IMR-90 (cell line): ENCODE measurements around the gene A3GALT2. TPM values are rescaled to one million over a fixed set of nuclear protein-coding genes. Genes with fewer than 3 reads are reported as not detected.

Experiments
- ATAC-seq: fragments of 200-7000 bp; cut with Tn5 transposase; 2 replicates; pipeline ENCODE4 v1.9.1; 2020; ENCODE audit warnings: low read depth, mild to moderate bottlenecking, moderate library complexity
- BruUV-seq: library from RNA; stranded (reverse); fragments of 400-500 nt; replicated peaks from 2 replicates; lab custom pipeline; 2021; lab: Mats Ljungman, UMichigan
- CTCF ChIA-PET: fragments of 300-600 bp; formaldehyde crosslinking; extraction: SDS; loops from one replicate; lab custom pipeline; 2021; ENCODE audit warnings: antibody characterized with exemption; lab: Yijun Ruan, JAX
- POLR2A ChIA-PET: fragments of 300-600 bp; sonication (Branson Sonifier 250); formaldehyde crosslinking; loops from one replicate; lab custom pipeline; 2022; ENCODE audit warnings: antibody characterized with exemption; ENCODE audit not compliant: unreplicated experiment; lab: Charles Lee
- DNase-seq: peaks from one replicate; pipeline ENCODE4 v3.0.0; 2013
- H2AFZ ChIP-seq: replicated peaks from 2 replicates; pipeline ENCODE3; 2013; ENCODE audit warnings: low read length, mild to moderate bottlenecking; ENCODE audit not compliant: poor library complexity
- H2AK5ac ChIP-seq: 2 replicates; pipeline ENCODE4 v1.6.1; 2013; ENCODE audit warnings: low read depth, low read length, inconsistent platforms
- H2AK9ac ChIP-seq: replicated peaks from 2 replicates; pipeline ENCODE3; 2013; ENCODE audit warnings: mild to moderate bottlenecking, low read depth, low read length, moderate library complexity; ENCODE audit not compliant: poor library complexity
- H2BK120ac ChIP-seq: 2 replicates; pipeline ENCODE4 v1.6.1; 2013; ENCODE audit warnings: low read depth, low read length, inconsistent platforms
- H2BK15ac ChIP-seq: 3 replicates; pipeline ENCODE4 v1.6.1; 2013; ENCODE audit warnings: low read depth, low read length, inconsistent platforms
- H2BK20ac ChIP-seq: 2 replicates; pipeline ENCODE4 v1.6.1; 2013; ENCODE audit warnings: low read depth, mild to moderate bottlenecking, inconsistent platforms, low read length, moderate library complexity
- H2BK5ac ChIP-seq: 2 replicates; pipeline ENCODE4 v1.6.1; 2013; ENCODE audit warnings: mild to moderate bottlenecking, low read depth, low read length, inconsistent platforms; ENCODE audit not compliant: poor library complexity, severe bottlenecking
- H3K14ac ChIP-seq: replicated peaks from 2 replicates; pipeline ENCODE4 v1.6.1; 2013; ENCODE audit warnings: low read depth, low read length, inconsistent platforms
- H3K18ac ChIP-seq: 2 replicates; pipeline ENCODE4 v1.6.1; 2013; ENCODE audit warnings: low read depth, low read length, control low read depth
- H3K23ac ChIP-seq: 2 replicates; pipeline ENCODE4 v1.6.1; 2013; ENCODE audit warnings: low read depth, low read length, inconsistent platforms
- H3K27ac ChIP-seq: 2 replicates; pipeline ENCODE4 v1.5.1; 2013; ENCODE audit warnings: mild to moderate bottlenecking, control low read depth, low read length; ENCODE audit not compliant: insufficient read depth
- H3K27me3 ChIP-seq: 2 replicates; pipeline ENCODE4 v1.6.1; 2013; ENCODE audit warnings: low read length; ENCODE audit not compliant: control insufficient read depth, insufficient read depth
- H3K36me3 ChIP-seq: 2 replicates; pipeline ENCODE4 v1.6.1; 2013; ENCODE audit warnings: low read length, mixed read lengths; ENCODE audit not compliant: control insufficient read depth, insufficient read depth
- H3K4ac ChIP-seq: 2 replicates; pipeline ENCODE4 v1.6.1; 2013; ENCODE audit warnings: low read depth, low read length, inconsistent platforms
- H3K4me1 ChIP-seq: 2 replicates; pipeline ENCODE4 v1.6.1; 2013; ENCODE audit warnings: low read length, mixed read lengths; ENCODE audit not compliant: control insufficient read depth, insufficient read depth
- H3K4me2 ChIP-seq: 2 replicates; pipeline ENCODE4 v1.6.1; 2013; ENCODE audit warnings: low read depth, mild to moderate bottlenecking, control low read depth, low read length, moderate library complexity
- H3K4me3 ChIP-seq: 2 replicates; pipeline ENCODE4 v1.5.1; 2013; ENCODE audit warnings: low read depth, mild to moderate bottlenecking, control low read depth, low read length, moderate library complexity; ENCODE audit not compliant: insufficient read depth
- H3K56ac ChIP-seq: 2 replicates; pipeline ENCODE4 v1.6.1; 2013; ENCODE audit warnings: low read length, inconsistent platforms; ENCODE audit not compliant: insufficient read depth; ENCODE audit errors: extremely low read depth
- H3K79me1 ChIP-seq, 2 experiments: 2 replicates each; pipeline ENCODE4 v1.6.1; 2013; ENCODE audit warnings: low read length in 2 of 2, inconsistent platforms in 1 of 2, low read depth in 1 of 2
- H3K9ac ChIP-seq: 2 replicates; pipeline ENCODE4 v1.6.1; 2013; ENCODE audit warnings: low read depth, low read length, control low read depth
- H3K9me1 ChIP-seq: 2 replicates; pipeline ENCODE4 v1.6.1; 2013; ENCODE audit warnings: low read length, inconsistent platforms; ENCODE audit not compliant: insufficient read depth
- H3K9me3 ChIP-seq: 2 replicates; pipeline ENCODE4 v1.6.1; 2013; ENCODE audit warnings: low read length; ENCODE audit not compliant: control insufficient read depth, insufficient read depth
- H4K20me1 ChIP-seq: 2 replicates; pipeline ENCODE4 v1.6.1; 2013; ENCODE audit warnings: low read length, inconsistent platforms; ENCODE audit not compliant: insufficient read depth
- H4K5ac ChIP-seq: 2 replicates; pipeline ENCODE4 v1.6.1; 2013; ENCODE audit warnings: mild to moderate bottlenecking, low read depth, low read length, control low read depth
- H4K8ac ChIP-seq, 2 experiments: 2 replicates each; pipeline ENCODE4 v1.6.1; 2013; ENCODE audit warnings: low read depth in 2 of 2, low read length in 2 of 2, control low read depth in 1 of 2, inconsistent platforms in 1 of 2
- H4K91ac ChIP-seq: 2 replicates; pipeline ENCODE4 v1.6.1; 2013; ENCODE audit warnings: low read depth, low read length, inconsistent platforms; ENCODE audit not compliant: insufficient read depth
- BHLHE40 ChIP-seq: fragments of 150-350 bp; IDR thresholded peaks from 2 replicates; pipeline ENCODE4 v1.6.1; 2016; ENCODE audit warnings: mild to moderate bottlenecking, low read depth, low read length
- CEBPB ChIP-seq: IDR thresholded peaks from 2 replicates; pipeline ENCODE4 v1.6.1; 2012; ENCODE audit warnings: low read depth, low read length, improper control_type of control experiment
- CHD1 ChIP-seq: IDR thresholded peaks from 2 replicates; pipeline ENCODE4 v1.6.1; 2012; ENCODE audit warnings: low read depth, low read length, improper control_type of control experiment
- CTCF ChIP-seq: conservative IDR thresholded peaks from 2 replicates; pipeline ENCODE4 v1.5.1; 2012; ENCODE audit warnings: mild to moderate bottlenecking, low read depth, low read length, improper control_type of control experiment
- ELK1 ChIP-seq: fragments of 150-350 bp; IDR thresholded peaks from 2 replicates; pipeline ENCODE4 v1.6.1; 2016; ENCODE audit warnings: low read depth, mild to moderate bottlenecking, low read length, moderate library complexity, borderline replicate concordance
- MXI1 ChIP-seq: IDR thresholded peaks from 2 replicates; pipeline ENCODE4 v1.6.1; 2012; ENCODE audit warnings: low read depth, mild to moderate bottlenecking, low read length, moderate library complexity, borderline replicate concordance
- NFE2L2 ChIP-seq: fragments of 150-350 bp; IDR thresholded peaks from 2 replicates; pipeline ENCODE4 v1.6.1; 2016; ENCODE audit warnings: low read depth, mild to moderate bottlenecking, low read length
- RAD21 ChIP-seq: IDR thresholded peaks from 2 replicates; pipeline ENCODE4 v1.6.1; 2012; ENCODE audit warnings: low read length, improper control_type of control experiment
- RCOR1 ChIP-seq: IDR thresholded peaks from 2 replicates; pipeline ENCODE4 v1.6.1; 2012; ENCODE audit warnings: mild to moderate bottlenecking, low read length, improper control_type of control experiment; ENCODE audit not compliant: insufficient replicate concordance
- RFX5 ChIP-seq: IDR thresholded peaks from 2 replicates; pipeline ENCODE4 v1.8.0; 2012; ENCODE audit warnings: low read depth, mild to moderate bottlenecking, low read length, moderate library complexity
- SMC3 ChIP-seq: fragments of 150-350 bp; IDR thresholded peaks from 2 replicates; pipeline ENCODE4 v1.6.1; 2016; ENCODE audit warnings: low read depth, mild to moderate bottlenecking, antibody characterized with exemption, low read length, moderate library complexity
- USF2 ChIP-seq: fragments of 150-350 bp; IDR thresholded peaks from 2 replicates; pipeline ENCODE4 v1.6.1; 2017; ENCODE audit warnings: mild to moderate bottlenecking, antibody characterized with exemption, low read length, low read depth
- WGBS, 2 experiments: methylation state at CpG; one replicate each; pipeline versions ENCODE4 v1.1.5 to v1.1.7; 2013; ENCODE audit warnings: missing lambda C conversion rate in 2 of 2; ENCODE audit not compliant: insufficient read length in 1 of 2; ENCODE audit errors: extremely low coverage in 2 of 2; 5-methylcytosine and 5-hydroxymethylcytosine counted together
- dilution Hi-C: fragments of 300-500 bp; cut with HindIII; formaldehyde crosslinking; loops from one replicate; pipeline ENCODE4 v1.14.3; 2018; ENCODE audit warnings: low sequenced_read_pairs; ENCODE audit not compliant: unreplicated experiment
- in situ Hi-C: fragments of 300-500 bp; cut with MboI; formaldehyde crosslinking; loops from 3 replicates; pipeline ENCODE4 v1.14.3; 2019; ENCODE audit warnings: low sequenced_read_pairs, inconsistent platforms, mixed read lengths
- intact Hi-C: fragments of 100-400 bp; cut with micrococcal nuclease; formaldehyde crosslinking; loops from 2 replicates; pipeline ENCODE4 v1.10.0; 2022
- polyA plus RNA-seq, 3 experiments: library from polyadenylated mRNA; depleted of rRNA; stranded (reverse); fragments of >200 nt; gene quantifications; 2 replicates each; pipeline ENCODE4 v1.2.3, GENCODE V29; 2012; ENCODE audit warnings: low replicate concordance in 1 of 3
- total RNA-seq: library from RNA; depleted of rRNA; stranded (reverse); fragments of >200 nt; gene quantifications from 2 replicates; pipeline ENCODE4 v1.2.3, GENCODE V29; 2012

A3GALT2 gene
- total and polyA plus RNA-seq, 2 of the 4 experiments (the other 2 are of a cell fraction), result not detected

GRCh38 chr1:33260439-33260838 is 60.5 kb downstream of the A3GALT2 start:
- no peak overlapping the region for H2BK15ac ChIP-seq
- peaks cover 15% of the 10 kb centered on the region for H3K4me1 ChIP-seq
- peaks cover 29% of the 10 kb centered on the region for H4K20me1 ChIP-seq
- no peak overlapping the region for H4K91ac ChIP-seq
- no peak overlapping the region for H2BK120ac ChIP-seq
- no peak for ATAC-seq
- no peak overlapping the region for H3K4me2 ChIP-seq
- no peak overlapping the region for H3K4ac ChIP-seq
- H3K18ac ChIP-seq, result no peak overlapping the region
- no peaks in the 10 kb centered on the region for H3K27me3 ChIP-seq
- H3K79me1 ChIP-seq, result peaks cover 43 to 72% of the 10 kb centered on the region in 2 experiments
- H4K8ac ChIP-seq, result no peak overlapping the region
- H2AFZ ChIP-seq, result no peak overlapping the region
- H3K27ac ChIP-seq, result no peak overlapping the region
- dilution Hi-C loops, result no loop called here
- no CpG with 5 or more reads among the region's 5 CpGs for WGBS, 2 experiments
- BruUV-seq, result no TSS peak
- DNase-seq, result no peak
- intact Hi-C loops, result no loop called here
- no peak overlapping the region for H2BK5ac ChIP-seq
- no peak overlapping the region for H3K23ac ChIP-seq
- POLR2A ChIA-PET, result no interaction called here
- no peak overlapping the region for H3K9ac ChIP-seq
- no peak overlapping the region for H2AK5ac ChIP-seq
- in situ Hi-C loops, result no loop called here
- no peak overlapping the region for H4K5ac ChIP-seq
- H3K9me1 ChIP-seq, result peaks cover 42% of the 10 kb centered on the region
- H3K4me3 ChIP-seq, result no peak overlapping the region
- no peak overlapping the region for H3K14ac ChIP-seq
- no peaks in the 10 kb centered on the region for H3K9me3 ChIP-seq
- no peak overlapping the region for H3K56ac ChIP-seq
- no peak for TF ChIP-seq MXI1
- no peak for TF ChIP-seq CHD1
- TF ChIP-seq CTCF, result no peak
- TF ChIP-seq SMC3, result no peak
- no peak for TF ChIP-seq CEBPB
- no peak for TF ChIP-seq RCOR1
- TF ChIP-seq ELK1, result no peak
- TF ChIP-seq BHLHE40, result no peak
- no peak for TF ChIP-seq RAD21
- no peak for TF ChIP-seq NFE2L2
- TF ChIP-seq RFX5, result no peak
- no peak for TF ChIP-seq USF2
- no peak overlapping the region for H2BK20ac ChIP-seq
- CTCF ChIA-PET, result no interaction called here
- no peak overlapping the region for H2AK9ac ChIP-seq
- H3K36me3 ChIP-seq, result peaks cover 6% of the 10 kb centered on the region
